Dedifferentiated amniotic fluid mesenchymal stem cell (primary cell): ENCODE measurements around the gene IFT122.
"Not testable (repeated sequence)": the region's sequence is repeated elsewhere in the genome, so short reads cannot be mapped to it uniquely, and the experiment has no call there.

Source experiments
- DNase-seq: peaks from one replicate; pipeline ENCODE4 v3.0.0-alpha.2; 2016; ENCODE audit errors: extremely low spot score

The IFT122 gene

GRCh38 chr3:129540776-129541516, 100.9 kb downstream of the IFT122 start:
- DNase-seq, result no peak

- no peak for DNase-seq
Observed at GRCh38 chr3:129542747-129543146, 102.7 kb downstream of the IFT122 start.

DNA sequence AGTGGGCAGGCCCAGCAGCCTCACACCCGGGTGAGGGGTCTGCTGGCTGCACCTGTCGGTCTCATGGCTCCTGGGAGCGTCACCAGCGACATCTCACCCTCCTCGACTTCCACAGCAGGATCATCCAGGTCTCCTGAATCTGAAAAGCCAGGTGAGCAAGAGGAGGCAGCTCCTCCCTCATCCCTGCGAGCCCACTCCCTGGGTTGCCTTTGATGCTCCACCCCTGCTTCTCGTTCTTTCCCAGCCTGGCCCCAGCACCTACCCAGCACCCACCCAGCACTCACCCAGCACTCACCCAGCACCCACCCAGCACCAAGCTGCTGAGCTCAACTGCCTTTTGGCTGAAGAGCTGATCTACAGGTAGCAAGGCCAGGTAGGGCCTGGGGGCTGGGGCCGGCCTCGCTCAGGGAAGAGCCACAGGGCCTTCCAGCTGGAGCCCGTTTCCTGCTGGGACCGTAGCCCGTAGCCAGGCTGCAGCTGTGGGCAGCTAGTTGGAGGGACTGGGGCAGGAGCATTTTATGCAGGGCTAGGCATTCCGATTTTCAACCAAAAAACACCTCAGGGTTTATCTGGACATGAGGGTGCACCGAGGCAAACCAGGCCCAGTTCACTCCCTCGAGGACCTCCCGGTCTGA, 103.2 kb downstream of the IFT122 start, which contains the start of gene H1-8:
TSS of gene H1-8 (plus strand) at position 20 of the 635 bp plus-strand sequence. CDS start at position 64, 44 bp downstream.
- DNase-seq, result no peak

- no peak for DNase-seq
Observed at GRCh38 chr3:129543999-129544398, 104.0 kb downstream of the IFT122 start.

DNA sequence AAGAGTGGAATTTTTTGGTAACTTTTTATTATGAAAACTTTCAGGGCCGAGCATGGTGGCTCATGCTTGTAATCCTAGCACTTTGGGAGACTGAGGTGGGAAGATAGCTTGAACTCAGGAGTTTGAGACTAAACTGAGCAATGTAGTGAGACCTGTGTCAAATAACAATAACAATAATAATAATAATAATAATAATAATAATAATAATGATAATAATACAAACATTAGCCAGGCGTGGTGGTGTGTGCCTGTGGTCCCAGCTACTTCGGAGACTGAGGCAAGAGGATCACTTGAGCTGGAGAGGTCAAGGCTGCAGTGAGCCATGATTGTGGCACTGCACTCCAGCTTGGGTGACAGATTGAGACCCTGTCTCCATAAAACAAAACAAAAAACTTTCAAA, 105.9 kb downstream of the IFT122 start:
- not testable (repeated sequence) for DNase-seq

DNA sequence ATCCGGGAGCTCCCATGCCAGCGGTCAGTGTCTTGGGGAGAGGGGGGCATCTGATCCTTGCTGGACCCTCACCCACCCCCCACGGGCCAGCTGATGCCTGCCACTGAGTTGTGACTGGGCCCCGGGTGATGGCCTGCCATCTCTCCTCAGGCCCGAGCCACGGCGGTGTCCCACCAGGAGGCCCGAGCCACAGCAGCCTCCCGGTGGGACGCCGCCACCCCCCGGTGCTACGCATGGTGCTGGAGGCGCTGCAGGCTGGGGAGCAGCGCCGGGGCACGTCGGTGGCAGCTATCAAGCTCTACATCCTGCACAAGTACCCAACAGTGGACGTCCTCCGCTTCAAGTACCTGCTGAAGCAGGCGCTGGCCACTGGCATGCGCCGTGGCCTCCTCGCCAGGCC, 107.2 kb downstream of the IFT122 start:
- no peak for DNase-seq

DNA sequence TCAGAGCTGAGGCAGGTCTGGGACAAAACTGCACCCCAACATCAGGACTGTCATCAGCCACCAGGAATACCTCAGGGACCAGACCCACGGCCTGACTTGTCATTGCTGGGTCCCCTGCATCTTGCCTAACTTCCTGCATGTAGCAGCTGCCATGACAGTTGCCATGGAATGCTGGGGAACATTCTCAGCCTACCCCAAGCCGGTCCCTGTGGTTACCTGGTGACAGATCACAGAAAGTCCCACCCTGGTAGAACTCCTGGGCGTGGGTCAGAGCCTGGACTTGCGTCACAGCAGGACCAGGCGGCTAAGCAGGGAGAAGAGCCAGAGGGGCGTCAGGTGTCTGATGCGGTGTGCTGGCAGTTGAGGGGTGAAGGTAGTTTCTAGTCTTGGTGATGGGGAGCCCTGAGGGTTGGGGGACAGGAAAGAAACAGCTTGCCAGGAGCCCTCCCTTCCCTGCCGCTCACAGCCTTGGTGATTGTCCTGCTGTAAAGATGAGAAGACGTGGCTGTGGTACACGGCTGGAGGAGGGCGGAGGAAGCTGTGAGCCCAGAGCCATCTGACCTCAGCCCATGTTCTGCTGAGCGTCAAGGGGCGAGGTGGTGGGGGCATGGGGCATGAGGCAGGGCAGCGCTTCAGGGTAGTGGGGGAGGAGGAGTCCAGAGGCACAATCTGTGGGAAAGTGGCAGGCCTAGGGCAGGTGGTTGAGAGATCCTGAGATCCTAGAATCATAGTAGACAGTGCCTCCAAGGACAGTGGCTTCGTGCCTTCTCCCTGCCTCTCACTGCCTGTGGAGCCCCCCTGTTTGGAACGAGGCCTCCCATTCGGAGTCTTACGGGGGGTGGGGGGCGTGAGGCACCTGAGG, 108.3 kb downstream of the IFT122 start:
- no peak for DNase-seq

DNA sequence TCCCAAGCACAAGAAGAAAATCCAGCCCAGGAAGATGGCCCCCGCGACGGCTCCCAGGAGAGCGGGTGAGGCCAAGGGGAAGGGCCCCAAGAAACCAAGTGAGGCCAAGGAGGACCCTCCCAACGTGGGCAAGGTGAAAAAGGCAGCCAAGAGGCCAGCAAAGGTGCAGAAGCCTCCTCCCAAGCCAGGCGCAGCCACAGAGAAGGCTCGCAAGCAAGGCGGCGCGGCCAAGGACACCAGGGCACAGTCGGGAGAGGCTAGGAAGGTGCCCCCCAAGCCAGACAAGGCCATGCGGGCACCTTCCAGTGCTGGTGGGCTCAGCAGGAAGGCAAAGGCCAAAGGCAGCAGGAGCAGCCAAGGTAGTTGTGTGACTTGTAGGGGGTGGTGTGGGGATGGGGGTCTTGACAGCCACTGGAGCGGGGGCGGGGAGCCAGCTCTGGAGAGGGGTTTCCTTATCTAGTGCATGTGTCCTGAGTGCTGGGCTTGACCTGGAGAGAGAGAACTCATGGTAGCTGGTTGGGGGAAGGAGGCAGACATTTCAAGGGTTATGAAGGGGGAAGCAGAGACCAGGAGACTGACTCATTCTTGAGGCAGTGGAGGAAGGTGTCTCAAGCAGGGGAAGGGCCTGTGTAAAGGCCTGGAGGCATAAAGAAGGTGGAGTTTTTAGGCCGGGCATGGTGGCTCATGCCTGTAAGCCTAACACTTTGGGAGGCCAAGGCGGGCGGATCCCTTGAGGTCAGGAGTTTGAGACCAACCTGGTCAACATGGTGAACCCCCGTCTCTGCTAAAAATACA, 109.2 kb downstream of the IFT122 start:
- no peak for DNase-seq

GRCh38 chr3:129549805-129550204, 109.8 kb downstream of the IFT122 start:
- DNase-seq, result no peak

GRCh38 chr3:129552287-129553050, 112.4 kb downstream of the IFT122 start:
- DNase-seq, result no peak

GRCh38 chr3:129553171-129553570, 113.1 kb downstream of the IFT122 start:
- DNase-seq, result no peak

- no peak for DNase-seq
Observed at GRCh38 chr3:129553719-129554118, 113.7 kb downstream of the IFT122 start.

GRCh38 chr3:129554356-129555152, 114.5 kb downstream of the IFT122 start:
- DNase-seq, result no peak

DNA sequence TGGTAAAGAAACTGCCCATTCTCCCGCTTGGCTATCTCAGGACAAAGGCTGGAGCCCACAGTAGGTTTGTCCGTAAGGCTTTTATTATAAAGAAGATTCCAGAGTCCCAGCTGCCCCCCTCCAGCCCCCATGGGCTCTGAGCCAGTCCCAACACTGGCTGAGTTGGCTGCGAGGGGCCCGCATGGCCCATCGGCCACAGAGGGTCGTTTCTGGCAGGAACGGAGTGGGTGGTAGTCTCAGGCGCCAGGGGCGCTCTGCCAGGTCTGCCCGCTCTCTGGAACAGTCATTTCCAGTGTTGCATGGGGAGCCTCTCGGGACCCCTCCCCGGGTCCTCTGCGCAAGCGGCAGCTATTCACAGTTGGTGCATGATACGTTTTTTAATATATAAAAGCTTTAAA, 115.1 kb downstream of the IFT122 start:
- no peak for DNase-seq

- no peak for DNase-seq
Observed at GRCh38 chr3:129555616-129556357, 115.8 kb downstream of the IFT122 start.

DNA sequence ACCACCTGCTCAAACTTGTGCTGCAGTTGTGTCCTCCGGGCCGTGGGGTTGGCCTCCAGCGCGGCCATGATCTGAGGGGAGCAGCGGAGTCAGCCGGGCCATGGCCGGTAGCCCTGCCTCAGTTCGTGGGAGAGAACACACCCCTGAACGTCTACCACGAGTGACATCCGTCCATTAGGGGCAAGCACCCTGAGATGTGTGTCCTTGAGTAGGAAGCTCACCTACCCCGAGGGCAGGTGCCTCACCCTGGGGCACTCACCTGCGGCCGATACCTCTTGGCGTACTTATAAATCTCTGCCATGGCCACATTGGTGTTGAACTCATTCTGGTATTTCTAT, 116.3 kb downstream of the IFT122 start:
- DNase-seq, result no peak

DNA sequence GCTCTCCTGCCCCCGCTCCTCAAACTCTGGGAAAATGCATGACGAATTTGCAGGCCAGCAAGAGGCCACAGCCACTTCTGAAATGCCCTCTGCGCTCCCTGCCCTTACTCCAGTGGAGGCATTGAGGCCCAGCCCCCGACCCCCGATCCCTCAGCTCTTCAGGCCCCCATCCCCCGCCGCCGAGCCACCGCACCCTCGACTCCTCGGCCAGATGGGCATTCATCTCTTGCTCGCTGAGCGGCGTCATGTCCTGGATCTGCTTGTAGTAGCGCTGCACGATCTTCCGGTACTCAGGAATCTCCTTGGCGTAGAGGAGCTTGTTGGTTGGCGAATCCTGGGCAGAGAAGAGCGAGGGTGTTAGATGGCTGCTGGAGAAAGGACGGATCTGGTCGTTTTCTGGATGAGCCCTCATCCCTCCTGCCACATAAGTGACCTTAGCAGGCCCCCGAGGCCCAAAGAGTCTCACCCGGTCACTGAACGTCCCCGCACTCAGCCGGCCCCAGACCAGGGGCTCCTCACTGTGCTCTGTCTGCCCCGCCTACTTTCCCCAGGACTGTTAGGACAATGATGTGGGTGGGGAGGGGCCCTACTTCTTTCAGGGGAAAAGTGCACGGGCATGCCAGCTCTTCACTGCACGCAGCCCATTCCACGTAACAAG, 117.0 kb downstream of the IFT122 start:
- DNase-seq, result no peak

GRCh38 chr3:129557548-129557894, 117.5 kb downstream of the IFT122 start:
- DNase-seq, result no peak
